ACC112 (cell line): ENCODE measurements around the gene PDE4B.
"Not testable (repeated sequence)": the region's sequence is repeated elsewhere in the genome, so short reads cannot be mapped to it uniquely, and the experiment has no call there.

Experiments used
- H2AFZ ChIP-seq: fragments of 200-600 bp; sonication (generic); one replicate; pipeline ENCODE4 v1.6.0; 2017; ENCODE audit warnings: antibody characterized with exemption, low read length; ENCODE audit not compliant: unreplicated experiment
- H3K27ac ChIP-seq: fragments of 200-600 bp; sonication (generic); 2 replicates; pipeline ENCODE4 v1.5.1; 2014; ENCODE audit warnings: low read depth, mild to moderate bottlenecking, antibody characterized with exemption, low read length, moderate library complexity
- H3K27me3 ChIP-seq: fragments of 200-600 bp; sonication (generic); 2 replicates; pipeline ENCODE4 v1.6.1; 2014; ENCODE audit warnings: mild to moderate bottlenecking, antibody characterized with exemption, low read length, moderate library complexity, mixed read lengths; ENCODE audit not compliant: insufficient read depth
- H3K36me3 ChIP-seq: fragments of 200-600 bp; sonication (generic); 2 replicates; pipeline ENCODE4 v1.6.1; 2016; ENCODE audit warnings: mild to moderate bottlenecking, antibody characterized with exemption, low read length, moderate library complexity, mixed read lengths; ENCODE audit not compliant: insufficient read depth
- H3K4me1 ChIP-seq: fragments of 200-600 bp; sonication (generic); one replicate; pipeline ENCODE4 v1.6.1; 2016; ENCODE audit warnings: low read length, mixed read lengths; ENCODE audit not compliant: insufficient read depth, unreplicated experiment, control insufficient read depth
- H3K4me3 ChIP-seq: fragments of 200-600 bp; sonication (generic); 2 replicates; pipeline ENCODE4 v1.5.1; 2014; ENCODE audit warnings: mild to moderate bottlenecking, low read depth, low read length
- H3K79me2 ChIP-seq: fragments of 200-600 bp; sonication (generic); one replicate; pipeline ENCODE4 v1.6.0; 2016; ENCODE audit warnings: low read length; ENCODE audit not compliant: control insufficient read depth, unreplicated experiment, insufficient read depth

Gene PDE4B

DNA sequence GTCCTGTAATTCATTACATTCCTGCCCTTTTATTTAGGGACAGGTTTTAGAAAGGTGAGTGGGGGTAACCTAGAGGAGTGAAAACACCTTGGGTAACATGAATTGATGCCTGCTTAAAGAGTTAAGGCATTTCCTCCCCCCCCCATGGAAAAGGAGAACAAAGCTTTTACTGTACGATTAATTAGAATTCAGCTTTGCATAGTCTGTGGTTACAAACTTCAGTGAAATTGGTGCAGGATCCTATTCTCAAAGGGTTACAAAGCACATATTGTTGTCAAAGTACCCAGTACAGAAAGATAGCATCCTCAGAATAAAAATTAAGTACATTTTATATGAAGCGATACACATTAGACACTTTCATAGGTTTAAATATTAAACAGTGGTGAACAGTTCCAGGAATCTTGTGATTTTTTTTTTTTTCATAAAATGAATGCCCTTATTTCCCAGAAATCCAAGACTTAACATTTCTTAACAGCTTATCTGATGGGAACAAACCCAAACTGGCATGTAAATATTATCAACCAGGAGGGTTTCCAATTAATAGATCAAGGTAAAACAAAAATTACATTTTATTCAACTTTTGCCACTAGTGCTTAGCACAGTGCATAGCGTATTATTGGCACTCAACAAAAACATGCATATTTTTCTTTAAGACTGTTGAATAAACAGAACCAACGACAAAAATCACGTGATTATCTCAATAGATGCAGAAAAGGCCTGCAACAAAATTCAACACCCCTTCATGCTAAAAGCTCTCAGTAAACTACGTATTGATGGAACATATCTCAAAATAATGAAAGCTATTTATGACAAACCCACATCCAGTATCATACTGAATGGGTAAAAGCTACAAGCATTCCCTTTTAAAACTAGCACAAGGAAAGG is 172.7 kb downstream of the PDE4B start:
- H3K36me3 ChIP-seq = no peaks in the 10 kb centered on the region
- no peaks in the 10 kb centered on the region for H3K4me1 ChIP-seq
- no peak overlapping the region for H3K27ac ChIP-seq
- H2AFZ ChIP-seq = no peak overlapping the region
- H3K27me3 ChIP-seq = no peaks in the 10 kb centered on the region
- H3K4me3 ChIP-seq = no peak overlapping the region
- no peaks in the 10 kb centered on the region for H3K79me2 ChIP-seq

DNA sequence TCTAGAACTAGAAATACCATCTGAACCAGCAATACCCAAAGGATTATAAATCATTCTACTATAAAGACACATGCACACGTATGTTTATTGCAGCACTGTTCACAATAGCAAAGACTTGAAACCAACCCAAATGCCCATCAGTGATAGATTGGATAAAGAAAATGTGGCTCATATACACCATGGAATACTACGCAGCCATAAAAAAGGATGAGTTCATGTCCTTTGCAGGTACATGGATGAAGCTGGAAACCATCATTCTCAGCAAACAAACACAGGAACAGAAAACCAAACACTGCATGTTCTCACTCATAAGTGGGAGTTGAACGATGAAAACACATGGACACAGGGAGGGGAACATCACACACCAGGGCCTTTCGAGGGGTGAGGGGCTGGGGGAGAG is 174.8 kb downstream of the PDE4B start:
- not testable (repeated sequence) for H3K27me3 ChIP-seq, H3K27ac ChIP-seq, H3K36me3 ChIP-seq, H3K4me1 ChIP-seq, H2AFZ ChIP-seq, H3K79me2 ChIP-seq, H3K4me3 ChIP-seq

DNA sequence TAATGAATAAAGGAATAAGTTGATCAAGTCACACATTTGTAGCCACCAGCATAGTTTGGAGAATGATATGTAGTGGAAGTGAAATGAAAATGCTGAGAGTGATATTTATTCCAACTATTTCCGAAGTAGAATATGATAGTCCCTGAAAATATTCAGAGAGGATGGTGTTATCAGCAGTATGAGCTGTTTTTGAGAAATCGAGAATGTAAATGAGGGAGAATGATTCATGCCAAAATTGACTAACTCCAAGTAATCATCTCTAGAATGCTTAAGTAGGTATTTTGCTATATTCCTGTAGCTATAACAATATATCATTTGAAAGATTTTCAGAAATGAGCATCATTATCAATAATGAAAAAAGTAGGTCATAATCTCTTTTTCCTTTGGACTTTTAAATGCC is 178.9 kb downstream of the PDE4B start:
- H3K4me1 ChIP-seq = no peaks in the 10 kb centered on the region
- H3K27ac ChIP-seq = no peak overlapping the region
- H2AFZ ChIP-seq = no peak overlapping the region
- no peaks in the 10 kb centered on the region for H3K79me2 ChIP-seq
- H3K4me3 ChIP-seq = no peak overlapping the region
- H3K36me3 ChIP-seq = no peaks in the 10 kb centered on the region
- no peaks in the 10 kb centered on the region for H3K27me3 ChIP-seq

DNA sequence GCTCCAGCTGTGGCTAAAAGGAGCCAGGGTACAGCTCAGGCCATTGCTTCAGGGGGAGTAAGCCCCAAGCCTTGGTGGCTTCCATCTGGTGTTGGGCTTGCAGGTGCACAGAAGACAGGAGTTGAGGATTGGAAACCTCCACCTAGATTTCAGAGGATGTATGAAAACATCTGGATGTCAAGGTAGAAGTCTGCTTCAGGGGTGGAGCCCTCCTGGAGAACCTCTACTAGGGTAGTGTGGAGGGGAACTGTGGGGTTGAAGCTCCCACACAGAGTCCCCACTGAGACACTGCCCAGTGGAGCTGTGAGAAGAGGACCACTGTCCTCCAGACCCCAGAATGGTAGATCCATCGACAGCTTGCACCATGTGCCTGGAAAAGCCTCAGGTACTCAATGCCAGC is 183.0 kb downstream of the PDE4B start:
- Histone ChIP-seq H3K4me1 (no peaks in the 10 kb centered on the region), H2AFZ (no peak overlapping the region), H3K27ac (no peak overlapping the region), H3K4me3 (no peak overlapping the region), H3K79me2 (no peaks in the 10 kb centered on the region), H3K27me3 (no peaks in the 10 kb centered on the region), H3K36me3 (no peaks in the 10 kb centered on the region)

DNA sequence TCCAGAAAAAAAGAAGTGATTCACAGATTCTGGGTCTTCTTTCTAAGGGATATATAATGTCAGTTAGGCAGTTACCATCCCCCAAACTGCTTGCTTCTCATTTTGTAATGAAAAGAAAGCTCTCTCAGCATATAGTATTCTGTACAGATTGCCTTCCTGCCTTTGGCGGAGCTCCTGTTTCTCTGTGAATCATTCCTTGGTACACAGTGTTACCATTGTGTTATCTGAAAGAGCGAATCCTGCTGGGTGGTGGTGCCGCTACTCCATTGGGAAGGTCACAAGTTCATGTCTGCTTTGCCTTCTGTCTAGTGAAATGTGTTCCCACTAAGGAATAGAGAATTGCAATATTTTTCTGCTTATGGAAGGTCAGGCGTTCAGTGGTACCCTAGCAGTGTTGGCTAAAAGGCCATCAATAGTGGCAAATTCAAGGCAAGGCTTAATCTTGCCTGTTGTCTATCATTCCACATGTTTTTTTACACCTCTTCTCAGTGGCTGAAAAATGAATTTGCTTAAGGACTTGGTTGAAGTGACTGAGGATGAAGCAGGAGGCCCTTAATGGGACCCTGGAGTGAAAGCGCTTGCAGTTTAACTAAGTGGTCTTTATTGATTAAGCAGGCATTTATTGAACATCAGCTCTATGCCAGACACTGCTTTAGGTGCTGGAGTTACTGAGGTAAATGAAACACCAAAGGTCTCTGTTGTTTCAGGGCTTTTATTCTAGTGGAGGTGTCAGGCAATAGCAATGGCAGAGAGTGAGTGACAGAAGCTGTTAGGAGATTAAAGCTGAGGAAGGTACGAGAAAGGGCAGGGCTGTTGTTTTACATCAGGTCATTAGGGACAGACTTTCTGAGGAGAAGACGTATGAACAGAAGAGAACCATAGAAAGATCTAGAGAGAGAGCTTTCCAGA is 186.7 kb downstream of the PDE4B start:
- no peaks in the 10 kb centered on the region for H3K79me2 ChIP-seq
- H3K4me3 ChIP-seq = no peak overlapping the region

DNA sequence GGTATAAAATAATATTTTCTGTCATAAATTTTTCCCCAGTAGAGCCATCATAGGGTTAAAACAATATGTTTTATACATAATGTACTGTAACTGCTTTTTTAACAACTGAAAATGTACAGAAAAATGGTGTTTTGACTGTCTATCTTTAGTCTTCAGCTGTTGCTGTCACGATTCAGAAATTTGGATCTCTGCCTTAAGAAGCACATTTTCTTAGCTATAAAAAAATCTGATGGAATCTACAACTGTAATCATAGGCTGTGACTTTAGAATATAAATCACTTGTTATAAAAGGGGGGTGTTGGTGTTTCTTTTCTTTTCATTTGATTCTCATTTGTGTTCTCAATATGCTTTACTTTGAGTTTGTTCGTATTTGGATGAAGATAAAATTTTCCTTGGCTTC is 187.5 kb downstream of the PDE4B start:
- Histone ChIP-seq H2AFZ (no peak overlapping the region), H3K36me3 (no peaks in the 10 kb centered on the region), H3K79me2 (no peaks in the 10 kb centered on the region), H3K4me1 (no peaks in the 10 kb centered on the region), H3K27me3 (no peaks in the 10 kb centered on the region), H3K4me3 (no peak overlapping the region), H3K27ac (no peak overlapping the region)

More for the DNA sequence above, 186.7 kb downstream of the PDE4B start:
- H2AFZ ChIP-seq = no peak overlapping the region
- no peaks in the 10 kb centered on the region for H3K27me3 ChIP-seq
- no peaks in the 10 kb centered on the region for H3K36me3 ChIP-seq
- H3K4me1 ChIP-seq = no peaks in the 10 kb centered on the region
- H3K27ac ChIP-seq = no peak overlapping the region

DNA sequence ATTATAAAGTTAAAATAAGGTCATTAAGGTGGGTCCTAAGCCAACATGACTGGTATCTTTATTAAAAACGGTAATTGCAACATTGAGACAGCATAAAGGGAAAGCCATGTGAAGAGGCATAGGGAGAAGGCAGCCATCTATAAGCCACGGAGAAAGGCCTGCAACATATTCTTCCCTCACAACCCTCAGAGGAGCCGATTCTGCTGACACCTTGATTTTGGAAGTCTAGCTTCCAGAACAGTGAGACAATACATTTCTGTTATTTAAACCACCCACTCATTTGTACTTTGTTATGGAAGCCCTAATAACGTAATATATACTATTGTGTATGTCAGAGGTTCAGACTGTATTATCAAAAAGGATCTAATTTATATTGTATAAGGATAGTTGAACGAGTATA is 190.8 kb downstream of the PDE4B start:
- Histone ChIP-seq H3K27me3 (no peaks in the 10 kb centered on the region), H3K4me1 (no peaks in the 10 kb centered on the region), H2AFZ (no peak overlapping the region), H3K4me3 (no peak overlapping the region), H3K27ac (no peak overlapping the region), H3K36me3 (no peaks in the 10 kb centered on the region), H3K79me2 (no peaks in the 10 kb centered on the region)

DNA sequence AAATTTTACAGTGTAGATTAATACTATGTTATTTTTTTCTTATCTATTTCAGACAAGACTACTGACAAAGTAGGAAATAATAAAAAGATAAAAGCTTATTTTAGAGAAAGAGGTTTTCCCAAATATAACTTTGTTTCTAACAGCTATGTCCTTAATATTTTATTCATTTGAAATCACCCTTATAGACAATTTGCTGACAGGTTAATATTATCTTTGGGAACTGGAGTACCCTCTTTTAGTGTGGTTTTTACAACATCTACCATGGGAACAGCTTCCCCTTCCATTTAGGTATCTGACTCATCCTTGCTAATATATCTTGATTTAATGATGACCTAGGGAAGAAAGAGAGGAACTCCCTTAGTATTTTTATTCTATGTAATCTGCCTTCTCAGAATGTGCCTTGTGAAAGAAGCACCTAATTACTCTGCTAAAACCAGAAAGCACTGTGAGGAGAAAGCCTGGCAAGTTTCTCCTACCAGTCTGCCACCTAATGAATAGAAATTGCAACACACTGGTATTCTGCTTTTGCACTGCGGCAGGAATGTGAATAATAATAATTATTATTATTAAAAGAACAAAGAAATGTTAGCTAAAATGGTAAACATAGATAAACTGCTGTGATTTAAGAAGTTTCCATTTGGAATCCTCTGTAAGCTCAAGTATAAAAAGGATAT is 192.8 kb downstream of the PDE4B start:
- Histone ChIP-seq H3K27ac (no peak overlapping the region), H3K36me3 (no peaks in the 10 kb centered on the region), H3K27me3 (no peaks in the 10 kb centered on the region), H3K79me2 (no peaks in the 10 kb centered on the region), H3K4me1 (no peaks in the 10 kb centered on the region), H2AFZ (no peak overlapping the region), H3K4me3 (no peak overlapping the region)

DNA sequence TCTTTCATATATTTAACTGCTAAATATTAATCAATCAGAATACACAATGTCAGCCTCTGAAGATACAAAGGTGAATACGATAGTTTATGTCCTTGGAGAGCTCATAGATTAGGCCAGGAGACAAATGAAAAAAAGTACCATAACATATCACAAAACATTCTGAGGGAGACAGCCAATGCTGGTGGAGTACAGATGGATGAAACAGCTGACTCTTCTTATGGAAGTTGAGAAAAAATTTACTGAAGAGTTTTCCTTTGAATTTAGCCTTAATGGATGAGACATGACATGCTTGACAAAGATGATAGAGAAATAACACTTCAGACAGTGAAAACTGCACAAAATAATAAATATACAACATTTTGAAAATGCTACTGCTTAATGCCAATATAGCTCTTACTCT is 193.5 kb downstream of the PDE4B start:
- H3K36me3 ChIP-seq = no peaks in the 10 kb centered on the region
- no peaks in the 10 kb centered on the region for H3K79me2 ChIP-seq
- no peaks in the 10 kb centered on the region for H3K4me1 ChIP-seq
- no peak overlapping the region for H3K4me3 ChIP-seq
- no peaks in the 10 kb centered on the region for H3K27me3 ChIP-seq
- no peak overlapping the region for H3K27ac ChIP-seq
- no peak overlapping the region for H2AFZ ChIP-seq

DNA sequence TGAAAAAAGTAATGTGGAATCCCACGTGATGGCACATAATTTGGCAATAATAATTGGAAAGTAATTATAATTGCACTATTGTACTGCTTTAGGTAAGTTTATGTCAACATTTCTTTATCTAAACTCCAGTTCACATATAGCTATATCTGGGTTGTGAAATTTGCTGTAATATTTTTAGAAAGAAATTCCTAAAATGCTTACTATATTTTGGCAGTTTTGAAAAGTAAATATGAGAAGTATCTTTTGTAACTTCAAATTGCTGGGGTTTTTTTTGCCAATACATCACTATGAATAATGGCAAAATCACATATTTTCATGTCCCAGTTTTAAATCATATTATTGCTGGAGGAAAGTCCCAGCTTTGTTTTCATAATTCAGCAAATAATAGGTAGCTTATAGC is 197.5 kb downstream of the PDE4B start:
- no peaks in the 10 kb centered on the region for H3K36me3 ChIP-seq
- H3K27me3 ChIP-seq = no peaks in the 10 kb centered on the region

More for the DNA sequence above, 197.5 kb downstream of the PDE4B start:
- H3K4me3 ChIP-seq = no peak overlapping the region
- H3K4me1 ChIP-seq = no peaks in the 10 kb centered on the region
- no peak overlapping the region for H3K27ac ChIP-seq
- H3K79me2 ChIP-seq = no peaks in the 10 kb centered on the region
- H2AFZ ChIP-seq = no peak overlapping the region
